ENCODE measurements around the gene CYB561A3. TPM values are rescaled to one million over a fixed set of nuclear protein-coding genes. Genes with fewer than 3 reads are reported as not detected.
A peak's percentile ranks its signal among the peaks of the same experiment; 100 is the strongest.

CYB561A3 gene
- total and polyA plus RNA-seq, 10 donors, result 62.1 to 138 (median 91.4) TPM

- intact Hi-C loops (cut with DNase I; ENCODE audit: low total_unique reads), result no loop called here
- H3K4me1 ChIP-seq, result peaks cover 11 to 73% (median 43%) of the 10 kb centered on the region in 6 donors
- peak overlapping the region; percentile 29 to 87 (median 72) for H3K27ac ChIP-seq
- DNase-seq, result peak; percentile 84
- H3K36me3 ChIP-seq, result peaks cover 0 to 99% (median 44%) of the 10 kb centered on the region in 6 donors
- H3K27me3 ChIP-seq (replicated peaks in 1 of 7), result no peaks in the 10 kb centered on the region
- H3K9me3 ChIP-seq, result no peaks in the 10 kb centered on the region
- TF ChIP-seq CTCF (IDR thresholded peaks at IDR 0.05 in 8 of 11, conservative IDR thresholded peaks at IDR 0.05 in 3 of 11) (peak in 3 of 11 experiments; percentile 19 to 31 (median 27)), POLR2A (IDR thresholded peaks at IDR 0.05) (no peak), POLR2AphosphoS5 (IDR thresholded peaks at IDR 0.05) (peak; percentile 70 to 86 (median 85))
- 41 to 72% (median 57%) methylated on average over 10 to 11 of the region's 11 CpGs for WGBS, 5 donors
- no peak overlapping the region for H3K4me3 ChIP-seq
These were observed 13.7 kb downstream of the CYB561A3 start for GRCh38 chr11:61347916-61348461.

- Histone ChIP-seq H3K27ac (peak overlapping the region; percentile 61 to 87 (median 72)), H3K36me3 (peaks cover 0 to 98% (median 29%) of the 10 kb centered on the region in 6 donors), H3K4me3 (no peak overlapping the region), H3K4me1 (peaks cover 11 to 70% (median 41%) of the 10 kb centered on the region in 6 donors), H3K9me3 (no peaks in the 10 kb centered on the region), H3K27me3 (replicated peaks in 1 of 7) (no peaks in the 10 kb centered on the region)
- no peak for TF ChIP-seq POLR2A (IDR thresholded peaks at IDR 0.05)
- TF ChIP-seq POLR2AphosphoS5 (IDR thresholded peaks at IDR 0.05), result peak; percentile 52 to 82 (median 80)
- DNase-seq, result peak; percentile 81
- WGBS, 5 donors, result 64 to 82% (median 71%) methylated on average over 12 to 14 of the region's 14 CpGs
- intact Hi-C loops (cut with DNase I; ENCODE audit: low total_unique reads), result no loop called here
These were observed 15.5 kb downstream of the CYB561A3 start for GRCh38 chr11:61345954-61346843.

- no peaks in the 10 kb centered on the region for H3K9me3 ChIP-seq
- peaks cover 0 to 91% (median 20%) of the 10 kb centered on the region in 6 donors for H3K36me3 ChIP-seq
- H3K27me3 ChIP-seq (replicated peaks in 1 of 7), result no peaks in the 10 kb centered on the region
- TF ChIP-seq CTCF (IDR thresholded peaks at IDR 0.05 in 8 of 11, conservative IDR thresholded peaks at IDR 0.05 in 3 of 11) (no peak), POLR2AphosphoS5 (IDR thresholded peaks at IDR 0.05) (peak in 2 of 3 donors; percentile 20 to 67), POLR2A (IDR thresholded peaks at IDR 0.05) (no peak)
- no peak for DNase-seq
- H3K4me3 ChIP-seq, result no peak overlapping the region
- intact Hi-C loops (cut with DNase I; ENCODE audit: low total_unique reads), result no loop called here
- 73 to 89% (median 76%) methylated on average over 2 to 4 of the region's 4 CpGs for WGBS, 5 donors
- peaks cover 11 to 66% (median 41%) of the 10 kb centered on the region in 6 donors for H3K4me1 ChIP-seq
- peak overlapping the region; percentile 61 to 87 (median 72) for H3K27ac ChIP-seq
These were observed 16.5 kb downstream of the CYB561A3 start for GRCh38 chr11:61345170-61345610.

GRCh38 chr11:61343792-61344745 is 17.6 kb downstream of the CYB561A3 start:
- Histone ChIP-seq H3K36me3 (peaks cover 0 to 90% (median 8%) of the 10 kb centered on the region in 6 donors), H3K4me3 (no peak overlapping the region), H3K4me1 (peaks cover 11 to 55% (median 35%) of the 10 kb centered on the region in 6 donors), H3K27ac (peak overlapping the region; percentile 21 to 87 (median 72)), H3K9me3 (no peaks in the 10 kb centered on the region), H3K27me3 (replicated peaks in 1 of 7) (no peaks in the 10 kb centered on the region)
- TF ChIP-seq POLR2AphosphoS5 (IDR thresholded peaks at IDR 0.05), result peak; percentile 57 to 69 (median 67)
- TF ChIP-seq POLR2A (IDR thresholded peaks at IDR 0.05), result no peak
- 81 to 87% (median 83%) methylated on average over 25 to 29 of the region's 29 CpGs for WGBS, 5 donors
- DNase-seq, result peak; percentile 76
- intact Hi-C loops (cut with DNase I; ENCODE audit: low total_unique reads), result no loop called here

Measured in spleen (tissue), 11 donors.